Fibroblast of skin of scalp (primary cell): Measurements from ENCODE around the gene ATP11A. TPM values are rescaled to one million over a fixed set of nuclear protein-coding genes. Genes with fewer than 3 reads are reported as not detected.

Experiments used
- DNase-seq: peaks from one replicate; pipeline ENCODE4 v3.0.0-alpha.2; 2013
- polyA plus RNA-seq, 2 experiments: library from polyadenylated mRNA; unstranded; fragments of 120-200 nt; gene quantifications; one replicate each; pipeline ENCODE4 v1.2.1, GENCODE V29; 2013; ENCODE audit not compliant: insufficient read length in 2 of 2

ATP11A gene
- 5.5 TPM for polyA plus RNA-seq (2013, experiment 1 of 2; ENCODE audit: insufficient read length)
- 6.6 TPM for polyA plus RNA-seq (2013, experiment 2 of 2; ENCODE audit: insufficient read length)

GRCh38 chr13:112689303-112690245, at the start of gene ATP11A:
Gene ATP11A (plus strand): TSS chr13:112690038. CDS start chr13:112690417, 379 bp downstream.
- peak; percentile 92 for DNase-seq

- DNase-seq, result no peak
These were observed 48.3 kb upstream of the ATP11A start for GRCh38 chr13:112641456-112642089.

- no peak for DNase-seq
These were observed 47.8 kb upstream of the ATP11A start for GRCh38 chr13:112642090-112642460.

DNA sequence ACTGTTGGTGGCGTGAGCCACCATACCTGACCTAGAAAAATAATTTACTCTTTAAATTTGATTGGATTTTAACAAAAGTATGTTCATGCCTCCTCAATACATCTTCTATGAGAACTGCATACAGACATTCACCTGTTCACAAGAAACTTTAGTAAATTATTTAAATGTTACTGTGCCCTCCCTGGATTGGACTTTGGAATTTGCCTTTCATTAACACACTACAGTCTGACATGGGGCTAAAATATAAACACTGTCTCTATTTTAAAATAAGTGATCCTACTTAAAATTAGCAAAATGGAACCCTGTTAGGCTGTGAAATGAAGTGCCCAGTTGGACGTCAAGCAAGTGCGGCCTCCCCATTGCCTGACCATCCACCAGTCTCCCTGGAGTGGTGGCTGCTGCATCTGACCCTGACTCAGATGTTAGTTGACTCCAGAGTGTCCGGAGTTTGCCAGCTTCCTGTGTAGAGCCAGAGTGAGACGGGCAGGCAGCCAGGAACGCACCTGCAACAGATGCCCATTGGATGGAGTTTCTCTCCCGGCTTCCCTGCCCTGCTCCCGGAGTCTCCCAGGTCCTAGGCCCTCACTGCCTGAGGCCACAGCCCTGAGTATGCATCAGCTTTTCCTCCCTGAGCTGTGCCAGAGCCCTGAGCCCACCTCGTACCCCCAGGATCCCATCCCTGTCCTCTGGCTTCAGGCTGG, 45.9 kb upstream of the ATP11A start:
- DNase-seq, result no peak

- no peak for DNase-seq
These were observed 44.4 kb upstream of the ATP11A start for GRCh38 chr13:112645327-112645914.

DNA sequence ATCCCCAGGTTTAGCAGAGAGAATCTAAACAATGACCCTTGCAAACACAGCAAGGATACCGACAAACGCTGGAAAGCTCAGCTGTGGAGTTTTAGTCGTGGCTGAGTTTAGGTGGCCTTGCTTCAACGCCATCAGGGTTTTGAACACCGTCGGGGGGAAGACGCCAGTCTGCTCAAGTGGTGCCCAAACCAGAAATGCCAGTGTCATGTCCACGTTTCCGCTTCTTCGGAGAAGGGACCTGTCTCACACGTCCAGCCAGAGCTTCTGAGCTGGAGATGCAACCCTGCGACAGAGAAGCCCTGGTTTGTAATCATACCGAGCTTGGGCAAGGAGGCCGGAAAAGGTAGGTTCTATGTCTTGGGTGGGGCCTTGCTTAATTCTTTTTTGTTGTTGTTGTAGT, 42.6 kb upstream of the ATP11A start:
- no peak for DNase-seq

DNA sequence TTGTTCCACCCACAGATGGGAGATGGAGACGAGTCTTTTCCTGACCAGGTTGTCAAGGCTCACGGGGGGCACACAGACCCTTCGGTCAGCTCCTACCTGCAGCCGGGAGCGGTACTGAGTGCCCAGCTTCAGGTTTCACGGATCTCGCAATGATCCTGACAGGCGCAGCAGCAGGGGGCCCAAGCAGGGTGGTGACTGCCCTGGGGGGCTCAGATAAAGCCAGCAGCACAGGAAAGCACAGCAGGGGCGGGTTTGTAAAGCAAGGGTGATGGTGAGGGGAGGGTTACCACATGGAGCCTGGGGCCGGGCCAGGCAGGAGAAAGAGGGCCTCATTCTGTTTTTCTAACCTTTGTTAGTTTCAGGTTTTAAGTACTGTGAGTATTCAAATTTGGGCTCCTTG, 41.7 kb upstream of the ATP11A start:
- DNase-seq, result no peak

DNA sequence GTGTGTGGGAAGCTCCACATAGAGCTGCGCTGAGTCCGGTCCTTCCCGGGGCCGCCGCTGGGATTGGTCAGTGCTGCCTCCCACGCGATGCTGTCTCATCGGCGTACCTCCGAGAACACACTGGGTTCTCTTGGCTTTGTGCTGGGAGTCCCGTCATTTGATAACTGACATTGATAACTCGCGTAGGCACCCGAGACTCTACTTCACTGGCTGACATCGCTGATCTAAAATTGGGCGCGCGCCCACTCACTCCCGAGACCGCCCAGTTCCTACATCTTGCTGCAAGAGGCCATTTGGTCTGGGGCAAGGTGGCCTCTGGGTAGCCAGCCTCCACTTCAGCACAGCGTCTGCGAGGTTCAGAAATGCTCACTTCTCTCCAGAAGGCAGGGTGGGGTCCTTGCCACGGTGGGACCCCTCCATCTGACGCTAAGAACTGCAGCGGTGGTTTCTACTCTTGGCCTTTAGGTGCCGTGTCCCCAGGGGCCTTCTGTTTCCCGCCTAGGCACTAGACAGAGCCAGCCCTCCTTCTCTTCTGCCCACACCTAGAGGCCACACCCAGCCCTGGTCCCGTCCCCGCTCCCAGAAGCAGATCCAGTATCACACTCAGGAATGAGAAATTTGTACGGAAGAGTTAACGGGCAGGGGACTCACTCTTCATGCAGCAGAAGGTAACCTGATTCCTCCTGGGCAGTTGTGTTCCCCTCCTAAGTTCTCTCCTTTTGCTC, 40.7 kb upstream of the ATP11A start:
- DNase-seq, result no peak

- DNase-seq, result no peak
These were observed 38.5 kb upstream of the ATP11A start for GRCh38 chr13:112651311-112651710.

GRCh38 chr13:112651750-112652511, 37.9 kb upstream of the ATP11A start:
- DNase-seq, result no peak

DNA sequence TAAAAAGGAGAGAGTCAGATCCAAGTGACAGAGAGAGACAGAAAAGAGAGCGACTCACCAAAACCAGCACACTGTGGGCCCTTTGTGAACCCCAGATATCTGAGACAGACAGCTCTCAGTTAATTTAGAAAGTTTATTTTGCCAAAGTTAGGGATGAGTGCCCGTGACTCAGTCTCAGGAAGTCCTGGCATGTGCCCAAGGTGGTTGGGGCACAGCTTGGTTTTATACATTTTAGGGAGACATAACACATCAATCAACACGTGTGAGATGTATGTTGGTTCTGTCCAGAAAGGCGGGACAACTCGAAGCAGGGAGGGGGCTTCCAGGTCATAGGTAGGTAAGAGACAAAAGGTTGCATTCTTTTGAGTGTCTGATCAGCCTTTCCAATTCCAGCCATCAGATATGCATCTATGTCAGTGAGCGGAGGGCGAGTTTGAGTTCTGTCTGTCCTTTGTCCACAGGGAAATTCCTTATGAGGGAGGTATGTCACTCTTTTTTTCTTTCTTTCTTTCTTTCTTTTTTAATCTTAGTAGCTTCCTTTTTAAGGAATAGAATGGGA, 37.2 kb upstream of the ATP11A start:
- no peak for DNase-seq

DNA sequence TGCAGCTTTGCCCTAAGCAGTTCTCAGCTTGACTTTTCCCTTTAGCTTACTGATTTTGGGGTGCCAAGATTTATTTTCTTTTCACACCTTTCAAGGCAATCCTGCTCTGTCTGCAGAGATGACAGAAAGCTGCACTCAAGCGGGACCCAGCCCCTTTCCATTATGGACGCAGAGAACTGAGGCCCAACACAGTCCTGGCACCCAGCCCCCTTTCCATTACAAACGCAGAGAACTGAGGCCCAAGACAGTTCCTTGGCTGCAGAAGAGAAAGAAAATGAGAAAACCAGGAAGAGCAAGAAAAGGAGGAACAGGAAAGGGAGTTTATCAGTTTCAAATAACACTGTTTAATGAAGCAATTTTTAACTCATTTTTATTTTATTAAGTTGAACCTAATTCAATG, 36.8 kb upstream of the ATP11A start:
- DNase-seq, result no peak

DNA sequence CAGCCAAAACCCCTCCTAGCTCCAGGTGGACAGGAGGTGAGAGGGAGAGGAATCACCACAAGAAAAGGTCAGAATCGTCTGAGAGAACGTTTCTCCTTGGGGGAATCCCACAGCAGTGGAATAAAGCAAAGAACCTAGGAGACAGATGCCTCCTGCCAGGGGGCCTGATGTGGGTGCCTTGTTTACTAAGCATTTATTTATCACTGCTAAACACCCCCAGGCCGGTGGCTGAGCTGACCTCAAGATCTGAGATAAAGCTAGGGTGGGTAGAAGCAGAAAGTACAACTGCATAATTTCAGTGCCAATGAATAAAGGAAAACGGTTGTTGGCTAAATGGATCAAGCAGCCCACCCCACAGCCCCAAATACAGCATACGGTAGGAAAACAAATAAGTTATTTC, 33.9 kb upstream of the ATP11A start:
- DNase-seq, result no peak

GRCh38 chr13:112657850-112658445, 31.9 kb upstream of the ATP11A start:
- peak; percentile 40 for DNase-seq

- DNase-seq, result no peak
These were observed 31.0 kb upstream of the ATP11A start for GRCh38 chr13:112658808-112659207.

DNA sequence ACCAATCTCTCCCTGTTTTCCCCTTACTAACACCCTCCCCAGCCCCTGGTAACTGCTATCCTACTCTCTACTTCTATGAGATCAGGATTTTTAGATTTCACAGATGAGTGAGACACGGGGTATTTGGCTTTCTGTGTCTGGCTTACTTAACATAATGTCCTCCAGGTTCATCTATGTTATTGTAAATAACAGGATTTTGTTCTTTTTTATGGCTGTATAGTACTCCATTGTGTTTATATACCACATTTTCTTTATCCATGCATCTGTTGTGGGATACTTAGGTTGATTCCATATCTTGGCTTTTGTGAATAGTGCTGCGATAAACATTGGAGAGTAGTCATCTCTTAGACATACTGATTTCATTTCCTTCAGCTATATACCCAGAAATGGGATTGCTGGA, 28.5 kb upstream of the ATP11A start:
- DNase-seq, result no peak

GRCh38 chr13:112664501-112665203, 25.2 kb upstream of the ATP11A start:
- no peak for DNase-seq

DNA sequence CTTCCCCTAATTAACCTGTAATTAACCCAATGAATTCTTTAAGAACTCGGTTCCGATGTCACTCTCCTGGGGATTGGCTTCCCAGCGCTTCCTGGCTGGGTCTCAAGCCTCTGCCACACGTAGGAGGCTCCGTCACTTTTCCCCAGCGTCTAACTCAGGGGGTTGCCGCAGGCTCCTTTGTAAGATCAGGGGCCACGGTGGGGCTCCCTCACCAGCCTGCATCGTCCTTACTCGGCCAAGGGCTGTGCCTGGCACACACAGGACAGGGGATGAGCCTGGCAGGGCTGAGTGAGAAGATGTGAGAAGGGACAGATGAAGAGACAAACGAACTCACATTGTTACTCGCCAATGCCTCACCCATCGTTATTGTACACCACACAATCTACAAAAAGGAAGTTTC, 20.9 kb upstream of the ATP11A start:
- DNase-seq, result no peak

DNA sequence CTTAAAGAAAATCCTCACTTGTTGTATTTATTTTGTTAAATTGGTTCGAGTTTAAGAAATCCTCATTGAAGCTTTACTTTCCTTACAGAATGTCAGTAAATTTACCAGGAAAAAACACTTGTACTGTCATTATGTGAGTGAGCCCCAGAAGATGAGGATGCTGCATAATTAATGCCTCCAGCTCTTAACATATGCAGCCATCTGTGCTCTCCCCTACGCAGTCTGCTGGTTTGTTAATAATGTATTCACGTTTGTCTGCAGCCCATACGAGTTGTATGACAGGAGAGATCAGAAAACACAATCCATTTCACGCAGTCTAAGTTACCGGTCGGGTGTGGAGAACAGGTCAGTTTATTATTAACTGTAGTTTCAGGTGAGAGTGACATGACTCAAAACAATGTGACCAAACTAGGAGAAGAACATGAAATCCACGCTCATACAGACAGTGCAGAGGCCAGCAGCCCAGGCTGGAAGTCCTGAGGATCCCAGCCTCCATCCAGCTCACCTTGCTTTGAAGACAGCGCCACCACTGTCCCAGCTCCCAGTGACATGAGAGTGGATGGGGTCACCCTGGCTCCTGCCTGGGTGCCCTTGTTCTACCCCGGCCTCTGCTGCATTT, 19.8 kb upstream of the ATP11A start:
- DNase-seq, result no peak
